HepG2 (cell line): ENCODE measurements around the gene CCDC85A. TPM values are rescaled to one million over a fixed set of nuclear protein-coding genes. Genes with fewer than 3 reads are reported as not detected.

Experiments used
- ATAC-seq: fragments of 200-7000 bp; cut with Tn5 transposase; 3 replicates; pipeline ENCODE4 v1.9.1; 2020; ENCODE audit warnings: mild to moderate bottlenecking, moderate library complexity
- BruUV-seq: library from RNA; stranded (reverse); fragments of 400-500 nt; replicated peaks from 2 replicates; lab custom pipeline; 2021; lab: Mats Ljungman, UMichigan
- CTCF ChIA-PET: fragments of 300-600 bp; formaldehyde crosslinking; extraction: SDS; loops from one replicate; lab custom pipeline; 2021; ENCODE audit warnings: low total read pairs, inconsistent platforms, low intra/inter-chr PET ratio; lab: Yijun Ruan, JAX
- POLR2A ChIA-PET: fragments of 350-600 bp; sonication (Branson Sonifier 250); formaldehyde crosslinking; loops from one replicate; lab custom pipeline; 2020; ENCODE audit warnings: antibody characterized with exemption, inconsistent platforms; lab: Yijun Ruan, JAX
- DNase-seq: peaks from one replicate; pipeline ENCODE4 v3.0.0-alpha.2; 2015; ENCODE audit warnings: low spot score
- FAIRE-seq: peaks from 3 replicates; lab custom pipeline; 2011; peaks lifted over from hg19 to GRCh38; lab: Jason Lieb, UNC
- H2AFZ ChIP-seq: one replicate; pipeline ENCODE4 v1.6.1; 2011; ENCODE audit warnings: low read length, inconsistent platforms
- H3K27ac ChIP-seq: fragments of 300-600 bp; 3 replicates; pipeline ENCODE4 v1.8.0; 2011; ENCODE audit warnings: mixed run types, mild to moderate bottlenecking, mixed read lengths, low read length, inconsistent platforms; ENCODE audit not compliant: insufficient read depth; ENCODE audit errors: extremely low read length
- H3K27me3 ChIP-seq, 2 experiments: fragments of 200-600 bp in 1 of 2; 2 replicates in 1 of 2; 3 replicates in 1 of 2; pipeline versions ENCODE4 v1.6.0 to v1.8.0; 2011; ENCODE audit warnings: low read length in 2 of 2, mild to moderate bottlenecking in 2 of 2, moderate library complexity in 2 of 2, inconsistent platforms in 1 of 2; ENCODE audit not compliant: insufficient read depth in 2 of 2, control insufficient read depth in 1 of 2
- H3K36me3 ChIP-seq, 2 experiments: fragments of 200-600 bp in 1 of 2; replicated peaks in 1 of 2; 2 replicates in 1 of 2; 3 replicates in 1 of 2; pipeline versions ENCODE4 v1.5.1 to v1.8.0; 2011; ENCODE audit warnings: low read length in 2 of 2, inconsistent platforms in 1 of 2; ENCODE audit not compliant: insufficient read depth in 2 of 2, control insufficient read depth in 1 of 2
- H3K4me1 ChIP-seq: 2 replicates; pipeline ENCODE4 v1.5.1; 2012; ENCODE audit warnings: low read length, inconsistent platforms; ENCODE audit not compliant: insufficient read depth
- H3K4me2 ChIP-seq: 2 replicates; pipeline ENCODE4 v1.6.0; 2011; ENCODE audit warnings: low read depth, low read length, inconsistent platforms
- H3K4me3 ChIP-seq, 3 experiments: fragments of 200-600 bp in 1 of 3; sonication (generic), shearing (Covaris generic) in 1 of 3; replicated peaks in 1 of 3; 2 replicates each; pipeline ENCODE4 v1.5.1; 2011 to 2016; ENCODE audit warnings: low read length in 3 of 3, inconsistent platforms in 2 of 3, low read depth in 2 of 3, mild to moderate bottlenecking in 2 of 3, control low read depth in 1 of 3, mixed read lengths in 1 of 3; ENCODE audit not compliant: insufficient read depth in 1 of 3
- H3K79me2 ChIP-seq: one replicate; pipeline ENCODE4 v1.6.1; 2011; ENCODE audit warnings: low read length, inconsistent platforms; ENCODE audit not compliant: insufficient read depth
- H3K9ac ChIP-seq: 2 replicates; pipeline ENCODE4 v1.6.0; 2011; ENCODE audit warnings: mild to moderate bottlenecking, low read depth, low read length, inconsistent platforms; ENCODE audit not compliant: insufficient read depth
- H3K9me3 ChIP-seq: 2 replicates; pipeline ENCODE4 v1.5.1; 2012; ENCODE audit warnings: mild to moderate bottlenecking, low read length
- H4K20me1 ChIP-seq: 2 replicates; pipeline ENCODE4 v1.6.0; 2011; ENCODE audit warnings: inconsistent platforms, mild to moderate bottlenecking, low read length, moderate library complexity; ENCODE audit not compliant: insufficient read depth
- EEA1 ChIP-seq: sonication (generic); formaldehyde crosslinking; IDR thresholded peaks from 2 replicates; pipeline ENCODE4 v1.5.1; 2020; ENCODE audit warnings: mild to moderate bottlenecking, missing genetic modification reagents, borderline replicate concordance
- ESRRA ChIP-seq: sonication (generic); formaldehyde crosslinking; IDR thresholded peaks from 2 replicates; pipeline ENCODE4 v1.5.1; 2020; ENCODE audit warnings: mild to moderate bottlenecking, low read depth, missing genetic modification reagents
- GABPB1 ChIP-seq: IDR thresholded peaks from 2 replicates; pipeline ENCODE4 v1.6.1; 2016; ENCODE audit warnings: mild to moderate bottlenecking, missing genetic modification reagents, moderate library complexity, missing compliant biosample characterization
- MTA3 ChIP-seq: sonication (generic); formaldehyde crosslinking; IDR thresholded peaks from 2 replicates; pipeline ENCODE4 v1.4.0; 2020; ENCODE audit warnings: missing genetic modification reagents
- NFKBIZ ChIP-seq: IDR thresholded peaks from 2 replicates; pipeline ENCODE4 v1.6.1; 2018; ENCODE audit warnings: missing genetic modification reagents, missing compliant biosample characterization
- SMAD3 ChIP-seq: sonication (generic); formaldehyde crosslinking; IDR thresholded peaks from 2 replicates; pipeline ENCODE4 v1.4.0; 2020; ENCODE audit warnings: missing genetic modification reagents
- SOX5 ChIP-seq: IDR thresholded peaks from 2 replicates; pipeline ENCODE4 v1.6.1; 2016; ENCODE audit warnings: borderline replicate concordance
- SYNCRIP ChIP-seq: fragments of 200-400 bp; formaldehyde crosslinking; IDR thresholded peaks from 2 replicates; pipeline ENCODE4 v1.6.1; 2018; ENCODE audit warnings: mild to moderate bottlenecking, low read depth, low read length; ENCODE audit not compliant: insufficient read depth
- YEATS4 ChIP-seq: sonication (generic); formaldehyde crosslinking; IDR thresholded peaks from 2 replicates; pipeline ENCODE4 v1.4.0; 2020; ENCODE audit warnings: missing genetic modification reagents, borderline replicate concordance
- ZNF136 ChIP-seq: sonication (generic); formaldehyde crosslinking; IDR thresholded peaks from 2 replicates; pipeline ENCODE4 v1.8.1; 2022; ENCODE audit warnings: low read depth, mild to moderate bottlenecking, moderate library complexity, missing genetic modification reagents
- ZNF382 ChIP-seq: sonication (generic); formaldehyde crosslinking; IDR thresholded peaks from 2 replicates; pipeline ENCODE4 v1.5.0; 2020; ENCODE audit warnings: missing genetic modification reagents, mild to moderate bottlenecking, borderline replicate concordance
- ZNF713 ChIP-seq: sonication (generic); formaldehyde crosslinking; IDR thresholded peaks from 2 replicates; pipeline ENCODE4 v1.4.0; 2020; ENCODE audit warnings: mild to moderate bottlenecking, missing genetic modification reagents
- WGBS: methylation state at CpG from one replicate; pipeline ENCODE4 v1.1.6; 2017; ENCODE audit warnings: low lambda C conversion rate; 5-methylcytosine and 5-hydroxymethylcytosine counted together
- in situ Hi-C: cut with HindIII; loops from 2 replicates; pipeline ENCODE4 v1.10.0; 2017; ENCODE audit warnings: low pct_unique_long_range_greater_than_20kb; ENCODE audit not compliant: extremely low pct_ligation_motif_present
- intact Hi-C: fragments of 100-400 bp; cut with micrococcal nuclease; formaldehyde crosslinking; loops from one replicate; pipeline ENCODE4 v1.10.0; 2022; ENCODE audit not compliant: unreplicated experiment
- polyA plus RNA-seq, 8 experiments: library from polyadenylated mRNA; depleted of rRNA in 3 of 8; stranded (reverse) in 7 of 8; unstranded in 1 of 8; fragments of >200 nt; fragmentation: Illumina TruSeq in 4 of 8; extraction: Trizol in 4 of 8; gene quantifications; 2 replicates each; pipeline versions ENCODE4 v1.2.1 to v1.2.3, GENCODE V29; 2011 to 2016; ENCODE audit warnings: low read depth in 4 of 8, missing spikeins in 1 of 8, mixed read lengths in 1 of 8; ENCODE audit not compliant: insufficient read depth in 1 of 8
- total RNA-seq, 5 experiments: library from RNA; depleted of rRNA; stranded (reverse); fragments of >200 nt; fragmentation: Illumina TruSeq; extraction: Trizol; gene quantifications; 2 replicates each; pipeline ENCODE4 v1.2.3, GENCODE V29; 2016; ENCODE audit warnings: low read depth in 1 of 5
- TF ChIP-seq, protein P1 (sequence below): sonication (generic); formaldehyde crosslinking; IDR thresholded peaks from 2 replicates; pipeline ENCODE4 v1.5.0; 2020; ENCODE audit warnings: missing genetic modification reagents
- TF ChIP-seq, protein P2 (sequence below): sonication (generic); formaldehyde crosslinking; IDR thresholded peaks from 2 replicates; pipeline ENCODE4 v1.9.0; 2022; ENCODE audit warnings: missing genetic modification reagents, mild to moderate bottlenecking, borderline replicate concordance
- TF ChIP-seq, protein P3 (sequence below): sonication (generic); formaldehyde crosslinking; IDR thresholded peaks from 2 replicates; pipeline ENCODE4 v1.4.0; 2020; ENCODE audit warnings: mild to moderate bottlenecking, missing genetic modification reagents
- TF ChIP-seq, protein P4 (sequence below): sonication (generic); formaldehyde crosslinking; IDR thresholded peaks from 2 replicates; pipeline ENCODE4 v1.8.1; 2023; ENCODE audit warnings: missing genetic modification reagents, mild to moderate bottlenecking, borderline replicate concordance
- TF ChIP-seq, protein P5 (sequence below): sonication (generic); formaldehyde crosslinking; IDR thresholded peaks from 2 replicates; pipeline ENCODE4 v1.5.1; 2020; ENCODE audit warnings: missing genetic modification reagents, mild to moderate bottlenecking, borderline replicate concordance
- TF ChIP-seq, protein P6 (sequence below): sonication (generic); formaldehyde crosslinking; IDR thresholded peaks from 2 replicates; pipeline ENCODE4 v1.4.0; 2020; ENCODE audit warnings: missing genetic modification reagents

The CCDC85A gene
- total and polyA plus RNA-seq, 2 of the 13 experiments (the other 11 are each of a cell fraction or from before 2014, with no cell fraction given) = not detected

DNA sequence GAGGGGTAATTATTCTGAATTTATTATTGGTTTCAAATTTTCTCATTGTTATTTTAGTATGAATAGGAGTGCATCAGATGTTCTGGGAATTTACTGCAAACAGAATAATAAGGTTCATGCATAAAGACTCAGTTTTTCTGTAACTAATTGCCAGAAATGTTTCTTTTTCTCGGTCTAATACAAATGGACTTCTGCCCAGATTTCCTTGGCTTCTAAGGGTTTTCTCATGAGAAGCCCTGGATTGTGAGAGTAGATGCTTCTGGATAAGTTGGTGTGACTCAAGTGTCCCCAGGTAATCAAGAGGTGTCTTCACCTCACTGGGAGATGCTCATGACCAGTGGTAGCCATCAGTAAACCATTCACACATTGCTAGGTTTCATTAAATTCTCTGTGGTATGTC lies 78.5 kb downstream of the CCDC85A start (continued):
- TF ChIP-seq, protein P1, sequence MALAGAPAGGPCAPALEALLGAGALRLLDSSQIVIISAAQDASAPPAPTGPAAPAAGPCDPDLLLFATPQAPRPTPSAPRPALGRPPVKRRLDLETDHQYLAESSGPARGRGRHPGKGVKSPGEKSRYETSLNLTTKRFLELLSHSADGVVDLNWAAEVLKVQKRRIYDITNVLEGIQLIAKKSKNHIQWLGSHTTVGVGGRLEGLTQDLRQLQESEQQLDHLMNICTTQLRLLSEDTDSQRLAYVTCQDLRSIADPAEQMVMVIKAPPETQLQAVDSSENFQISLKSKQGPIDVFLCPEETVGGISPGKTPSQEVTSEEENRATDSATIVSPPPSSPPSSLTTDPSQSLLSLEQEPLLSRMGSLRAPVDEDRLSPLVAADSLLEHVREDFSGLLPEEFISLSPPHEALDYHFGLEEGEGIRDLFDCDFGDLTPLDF = no peak
- TF ChIP-seq ESRRA (CRISPR knock-in tag) (no peak), SYNCRIP (no peak), GABPB1 (CRISPR knock-in tag) (no peak)
- TF ChIP-seq, all 625 proteins: peak for 0

DNA sequence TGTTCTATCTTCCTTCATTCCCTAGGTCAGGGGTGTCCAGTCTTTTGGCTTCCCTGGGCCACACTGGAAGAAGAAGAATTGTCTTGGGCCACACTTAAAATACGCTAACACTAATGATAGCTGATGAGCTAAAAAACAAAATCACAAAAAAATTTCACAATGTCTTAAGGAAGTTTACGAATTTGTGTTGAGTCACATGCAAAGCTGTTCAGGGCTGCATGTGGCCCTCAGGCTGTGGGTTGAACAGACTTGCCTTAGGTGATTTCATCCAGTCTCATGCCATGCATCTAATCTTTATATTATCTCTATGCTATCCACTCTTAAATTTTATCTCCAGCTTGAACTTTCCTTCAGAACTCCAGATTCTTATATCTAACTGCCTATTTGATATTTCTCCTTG lies 80.1 kb downstream of the CCDC85A start:
- no peaks in the 10 kb centered on the region for H3K36me3 ChIP-seq
- H3K9me3 ChIP-seq = no peaks in the 10 kb centered on the region
- H3K4me3 ChIP-seq = no peak overlapping the region
- H3K27me3 ChIP-seq = no peaks in the 10 kb centered on the region
- DNase-seq (no peak), ATAC-seq (no peak), FAIRE-seq (no peak)
- BruUV-seq = no TSS peak
- ChIA-PET POLR2A (no interaction called here), CTCF (no interaction called here)
- WGBS = 1% methylated on average over 2 of the region's 2 CpGs
- no peaks in the 10 kb centered on the region for H3K4me1 ChIP-seq
- H3K79me2 ChIP-seq = no peaks in the 10 kb centered on the region
- intact Hi-C loops (no loop called here), in situ Hi-C loops (no loop called here)
- H3K9ac ChIP-seq = no peak overlapping the region
- no peak overlapping the region for H2AFZ ChIP-seq
- no peak overlapping the region for H3K27ac ChIP-seq
- H4K20me1 ChIP-seq = no peaks in the 10 kb centered on the region
- no peak overlapping the region for H3K4me2 ChIP-seq
- TF ChIP-seq, protein P2, sequence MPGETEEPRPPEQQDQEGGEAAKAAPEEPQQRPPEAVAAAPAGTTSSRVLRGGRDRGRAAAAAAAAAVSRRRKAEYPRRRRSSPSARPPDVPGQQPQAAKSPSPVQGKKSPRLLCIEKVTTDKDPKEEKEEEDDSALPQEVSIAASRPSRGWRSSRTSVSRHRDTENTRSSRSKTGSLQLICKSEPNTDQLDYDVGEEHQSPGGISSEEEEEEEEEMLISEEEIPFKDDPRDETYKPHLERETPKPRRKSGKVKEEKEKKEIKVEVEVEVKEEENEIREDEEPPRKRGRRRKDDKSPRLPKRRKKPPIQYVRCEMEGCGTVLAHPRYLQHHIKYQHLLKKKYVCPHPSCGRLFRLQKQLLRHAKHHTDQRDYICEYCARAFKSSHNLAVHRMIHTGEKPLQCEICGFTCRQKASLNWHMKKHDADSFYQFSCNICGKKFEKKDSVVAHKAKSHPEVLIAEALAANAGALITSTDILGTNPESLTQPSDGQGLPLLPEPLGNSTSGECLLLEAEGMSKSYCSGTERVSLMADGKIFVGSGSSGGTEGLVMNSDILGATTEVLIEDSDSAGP (CRISPR knock-in tag) = no peak
- TF ChIP-seq, protein P3, sequence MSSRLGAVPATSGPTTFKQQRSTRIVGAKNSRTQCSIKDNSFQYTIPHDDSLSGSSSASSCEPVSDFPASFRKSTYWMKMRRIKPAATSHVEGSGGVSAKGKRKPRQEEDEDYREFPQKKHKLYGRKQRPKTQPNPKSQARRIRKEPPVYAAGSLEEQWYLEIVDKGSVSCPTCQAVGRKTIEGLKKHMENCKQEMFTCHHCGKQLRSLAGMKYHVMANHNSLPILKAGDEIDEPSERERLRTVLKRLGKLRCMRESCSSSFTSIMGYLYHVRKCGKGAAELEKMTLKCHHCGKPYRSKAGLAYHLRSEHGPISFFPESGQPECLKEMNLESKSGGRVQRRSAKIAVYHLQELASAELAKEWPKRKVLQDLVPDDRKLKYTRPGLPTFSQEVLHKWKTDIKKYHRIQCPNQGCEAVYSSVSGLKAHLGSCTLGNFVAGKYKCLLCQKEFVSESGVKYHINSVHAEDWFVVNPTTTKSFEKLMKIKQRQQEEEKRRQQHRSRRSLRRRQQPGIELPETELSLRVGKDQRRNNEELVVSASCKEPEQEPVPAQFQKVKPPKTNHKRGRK (CRISPR knock-in tag) = no peak
- TF ChIP-seq, protein P4, sequence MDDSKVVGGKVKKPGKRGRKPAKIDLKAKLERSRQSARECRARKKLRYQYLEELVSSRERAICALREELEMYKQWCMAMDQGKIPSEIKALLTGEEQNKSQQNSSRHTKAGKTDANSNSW (CRISPR knock-in tag) = no peak
- TF ChIP-seq ZNF713 (CRISPR knock-in tag) (no peak), SOX5 (CRISPR knock-in tag) (no peak), ZNF136 (CRISPR knock-in tag) (no peak), NFKBIZ (CRISPR knock-in tag) (no peak), SMAD3 (CRISPR knock-in tag) (no peak), YEATS4 (CRISPR knock-in tag) (no peak), ZNF382 (no peak), EEA1 (no peak), MTA3 (CRISPR knock-in tag) (no peak)
- TF ChIP-seq, protein P5, sequence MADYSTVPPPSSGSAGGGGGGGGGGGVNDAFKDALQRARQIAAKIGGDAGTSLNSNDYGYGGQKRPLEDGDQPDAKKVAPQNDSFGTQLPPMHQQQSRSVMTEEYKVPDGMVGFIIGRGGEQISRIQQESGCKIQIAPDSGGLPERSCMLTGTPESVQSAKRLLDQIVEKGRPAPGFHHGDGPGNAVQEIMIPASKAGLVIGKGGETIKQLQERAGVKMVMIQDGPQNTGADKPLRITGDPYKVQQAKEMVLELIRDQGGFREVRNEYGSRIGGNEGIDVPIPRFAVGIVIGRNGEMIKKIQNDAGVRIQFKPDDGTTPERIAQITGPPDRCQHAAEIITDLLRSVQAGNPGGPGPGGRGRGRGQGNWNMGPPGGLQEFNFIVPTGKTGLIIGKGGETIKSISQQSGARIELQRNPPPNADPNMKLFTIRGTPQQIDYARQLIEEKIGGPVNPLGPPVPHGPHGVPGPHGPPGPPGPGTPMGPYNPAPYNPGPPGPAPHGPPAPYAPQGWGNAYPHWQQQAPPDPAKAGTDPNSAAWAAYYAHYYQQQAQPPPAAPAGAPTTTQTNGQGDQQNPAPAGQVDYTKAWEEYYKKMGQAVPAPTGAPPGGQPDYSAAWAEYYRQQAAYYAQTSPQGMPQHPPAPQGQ (CRISPR knock-in tag) = no peak
- TF ChIP-seq, protein P6, sequence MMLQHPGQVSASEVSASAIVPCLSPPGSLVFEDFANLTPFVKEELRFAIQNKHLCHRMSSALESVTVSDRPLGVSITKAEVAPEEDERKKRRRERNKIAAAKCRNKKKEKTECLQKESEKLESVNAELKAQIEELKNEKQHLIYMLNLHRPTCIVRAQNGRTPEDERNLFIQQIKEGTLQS (CRISPR knock-in tag) = no peak
